Stimulated activated CD8-positive, alpha-beta memory T cell treated with anti-CD3 and anti-CD28 coated beads, Interleukin-12 subunit alpha, Interleukin-12 subunit beta, amount 100 ng/mL, for 24 hours (primary cell): ENCODE measurements around the gene ZNF746.
"Not testable (repeated sequence)": the region's sequence is repeated elsewhere in the genome, so short reads cannot be mapped to it uniquely, and the experiment has no call there.

Experiments
- DNase-seq: peaks from one replicate; pipeline ENCODE4 v3.0.0-alpha.2; 2020; ENCODE audit errors: extremely low read depth

ZNF746 gene

GRCh38 chr7:149459540-149460452 lies 37.8 kb downstream of the ZNF746 start:
- DNase-seq: no peak

- no peak for DNase-seq
Measured at GRCh38 chr7:149459201-149459539, 38.4 kb downstream of the ZNF746 start.

- DNase-seq: no peak
Measured at GRCh38 chr7:149458235-149458634, 39.4 kb downstream of the ZNF746 start.

GRCh38 chr7:149457766-149458165 lies 39.8 kb downstream of the ZNF746 start:
- DNase-seq: no peak

- DNase-seq: no peak
Measured at GRCh38 chr7:149456506-149457421, 40.8 kb downstream of the ZNF746 start.

GRCh38 chr7:149455175-149455950 lies 42.2 kb downstream of the ZNF746 start:
- no peak for DNase-seq

GRCh38 chr7:149454750-149455149 lies 42.9 kb downstream of the ZNF746 start:
- no peak for DNase-seq

GRCh38 chr7:149454006-149454405 lies 43.6 kb downstream of the ZNF746 start:
- no peak for DNase-seq

- no peak for DNase-seq
Measured at GRCh38 chr7:149450821-149451220, 46.8 kb downstream of the ZNF746 start.

- DNase-seq: no peak
Measured at GRCh38 chr7:149449897-149450296, 47.7 kb downstream of the ZNF746 start.

- no peak for DNase-seq
Measured at GRCh38 chr7:149448961-149449360, 48.6 kb downstream of the ZNF746 start.

- DNase-seq: not testable (repeated sequence)
Measured at GRCh38 chr7:149446026-149446425, 51.6 kb downstream of the ZNF746 start.

- no peak for DNase-seq
Measured at GRCh38 chr7:149444287-149444686, 53.3 kb downstream of the ZNF746 start.

GRCh38 chr7:149443523-149443922 lies 54.1 kb downstream of the ZNF746 start:
- DNase-seq: no peak

GRCh38 chr7:149442924-149443323 lies 54.7 kb downstream of the ZNF746 start:
- DNase-seq: no peak

GRCh38 chr7:149440222-149440621 lies 57.4 kb downstream of the ZNF746 start:
- no peak for DNase-seq

- no peak for DNase-seq
Measured at GRCh38 chr7:149436358-149436757, 61.3 kb downstream of the ZNF746 start.

- DNase-seq: no peak
Measured at GRCh38 chr7:149433124-149433523, 64.5 kb downstream of the ZNF746 start.

GRCh38 chr7:149432121-149432691 lies 65.4 kb downstream of the ZNF746 start:
- DNase-seq: no peak

- no peak for DNase-seq
Measured at GRCh38 chr7:149431486-149432120, 66.0 kb downstream of the ZNF746 start.

- no peak for DNase-seq
Measured at GRCh38 chr7:149430192-149430591, 67.4 kb downstream of the ZNF746 start.
